Coronary artery (tissue), 2 donors: ENCODE results near the gene SLC16A10.

Experiments
- DNase-seq: peaks from one replicate; pipeline ENCODE4 v3.0.0-alpha.2; 2017; ENCODE audit warnings: low spot score
- H3K27ac ChIP-seq, 2 donors: fragments of 200-600 bp; sonication (generic); one replicate each; pipeline ENCODE4 v1.5.1; 2016 to 2019
- H3K4me3 ChIP-seq: fragments of 200-600 bp; sonication (generic); 2 replicates; pipeline ENCODE4 v1.5.1; 2016; ENCODE audit warnings: mild to moderate bottlenecking, moderate library complexity
- CTCF ChIP-seq: fragments of 200-600 bp; sonication (generic); IDR thresholded peaks from one replicate; pipeline ENCODE4 v1.5.1; 2019; ENCODE audit warnings: antibody characterized with exemption

SLC16A10 gene

GRCh38 chr6:111101987-111102386, 14.7 kb downstream of the SLC16A10 start:
- no peak for DNase-seq
- Histone ChIP-seq H3K27ac (no peak overlapping the region), H3K4me3 (no peak overlapping the region)
- no peak for TF ChIP-seq CTCF

- no peak overlapping the region for H3K4me3 ChIP-seq
- H3K27ac ChIP-seq, result no peak overlapping the region
- TF ChIP-seq CTCF, result no peak
- no peak for DNase-seq
These were observed 18.3 kb downstream of the SLC16A10 start for GRCh38 chr6:111105578-111105977.

- no peak overlapping the region for H3K4me3 ChIP-seq
- DNase-seq, result no peak
- no peak overlapping the region for H3K27ac ChIP-seq
- no peak for TF ChIP-seq CTCF
These were observed 20.3 kb downstream of the SLC16A10 start for GRCh38 chr6:111107589-111107988.

- no peak for DNase-seq
- no peak for TF ChIP-seq CTCF
- no peak overlapping the region for H3K4me3 ChIP-seq
- no peak overlapping the region for H3K27ac ChIP-seq
These were observed 22.7 kb downstream of the SLC16A10 start for GRCh38 chr6:111110036-111110435.

GRCh38 chr6:111113336-111114086, 26.2 kb downstream of the SLC16A10 start:
- TF ChIP-seq CTCF, result no peak
- Histone ChIP-seq H3K4me3 (no peak overlapping the region), H3K27ac (peak overlapping the region; percentile 6 to 53)
- no peak for DNase-seq

- H3K4me3 ChIP-seq, result no peak overlapping the region
- no peak overlapping the region for H3K27ac ChIP-seq
- TF ChIP-seq CTCF, result no peak
- DNase-seq, result no peak
These were observed 26.8 kb downstream of the SLC16A10 start for GRCh38 chr6:111114087-111114443.

- H3K4me3 ChIP-seq, result no peak overlapping the region
- TF ChIP-seq CTCF, result no peak
- H3K27ac ChIP-seq, result no peak overlapping the region
- no peak for DNase-seq
These were observed 27.2 kb downstream of the SLC16A10 start for GRCh38 chr6:111114482-111114881.
